ENCODE data around the gene MANSC1. TPM values are rescaled to one million over a fixed set of nuclear protein-coding genes. Genes with fewer than 3 reads are reported as not detected.

MANSC1 gene
- total and polyA plus RNA-seq, 2 experiments from 2014 or later: 8.2 to 12.2 TPM

- no peak overlapping the region for H3K4me2 ChIP-seq (ENCODE audit: unreplicated experiment)
Measured at GRCh38 chr12:12378616-12379015, 28.6 kb upstream of the MANSC1 start.

GRCh38 chr12:12376646-12377448 lies 26.8 kb upstream of the MANSC1 start:
- H3K79me2 ChIP-seq (ENCODE audit: insufficient read depth): 0 out of 2 replicates have a peak, but pooled peaks cover 10% of the 10 kb centered on the region
- WGBS, 2 experiments (ENCODE audit: low coverage in 1 of 2, low lambda C conversion rate in 2 of 2, missing lambda C conversion rate in 2 of 2): 62 to 68% methylated on average over 11 to 12 of the region's 12 CpGs
- H3K27ac ChIP-seq: no peak overlapping the region
- H3K4me1 ChIP-seq (ENCODE audit: insufficient read depth): peaks cover 12% of the 10 kb centered on the region
- in situ Hi-C loops (cut with MboI): loop anchor here (5.0 kb wide), 1 partner anchor 320 kb away; the partner anchor contains the start of gene GPR19
- H3K9me3 ChIP-seq (ENCODE audit: low read depth): no peaks in the 10 kb centered on the region
- H3K9me2 ChIP-seq (ENCODE audit: insufficient read depth): no peaks in the 10 kb centered on the region
- H3K9ac ChIP-seq: no peak overlapping the region
- H3K4me3 ChIP-seq: no peak overlapping the region
- H3K27me3 ChIP-seq (replicated peaks; ENCODE audit: insufficient read depth): no peaks in the 10 kb centered on the region
- no peak overlapping the region for H2AFZ ChIP-seq
- H3K36me3 ChIP-seq (ENCODE audit: low read depth): no peaks in the 10 kb centered on the region
- TF ChIP-seq EZH2phosphoT487 (IDR thresholded peaks at IDR 0.05; ENCODE audit: insufficient read depth, low read depth) (no peak), EZH2 (IDR thresholded peaks at IDR 0.05; ENCODE audit: insufficient read depth, poor library complexity, severe bottlenecking) (no peak)
- no peak overlapping the region for H3K4me2 ChIP-seq (ENCODE audit: unreplicated experiment)
- H4K20me1 ChIP-seq (ENCODE audit: insufficient read depth): no peaks in the 10 kb centered on the region
- H3F3A ChIP-seq (ENCODE audit: insufficient read depth): peaks cover 10% of the 10 kb centered on the region; the same call in 1 of the 2 replicates
- peak; percentile 84 for DNase-seq

More at GRCh38 chr12:12378616-12379015, 28.6 kb upstream of the MANSC1 start:
- H2AFZ ChIP-seq: no peak overlapping the region
- no peaks in the 10 kb centered on the region for H3K9me2 ChIP-seq (ENCODE audit: insufficient read depth)
- H3K4me3 ChIP-seq: no peak overlapping the region
- no peaks in the 10 kb centered on the region for H3K9me3 ChIP-seq (ENCODE audit: low read depth)
- H3K4me1 ChIP-seq (ENCODE audit: insufficient read depth): peaks cover 12% of the 10 kb centered on the region
- in situ Hi-C loops (cut with MboI): loop anchor here (5.0 kb wide), 1 partner anchor 319 kb away; the partner anchor contains the start of gene GPR19
- no peak for DNase-seq
- no peak overlapping the region for H3K9ac ChIP-seq
- peaks cover 10% of the 10 kb centered on the region; the same call in 1 of the 2 replicates for H3F3A ChIP-seq (ENCODE audit: insufficient read depth)
- no peak overlapping the region for H3K27ac ChIP-seq
- no peak for TF ChIP-seq EZH2 (IDR thresholded peaks at IDR 0.05; ENCODE audit: insufficient read depth, poor library complexity, severe bottlenecking)
- no peak for TF ChIP-seq EZH2phosphoT487 (IDR thresholded peaks at IDR 0.05; ENCODE audit: insufficient read depth, low read depth)
- WGBS, 2 experiments (ENCODE audit: low coverage in 1 of 2, low lambda C conversion rate in 2 of 2, missing lambda C conversion rate in 2 of 2): 92 to 94% methylated on average over 2 of the region's 2 CpGs
- H3K79me2 ChIP-seq (ENCODE audit: insufficient read depth): 0 out of 2 replicates have a peak, but pooled peaks cover 12% of the 10 kb centered on the region
- H3K27me3 ChIP-seq (replicated peaks; ENCODE audit: insufficient read depth): no peaks in the 10 kb centered on the region
- no peaks in the 10 kb centered on the region for H3K36me3 ChIP-seq (ENCODE audit: low read depth)
- no peaks in the 10 kb centered on the region for H4K20me1 ChIP-seq (ENCODE audit: insufficient read depth)

- Histone ChIP-seq H3K9me3 (ENCODE audit: low read depth) (no peaks in the 10 kb centered on the region), H4K20me1 (ENCODE audit: insufficient read depth) (no peaks in the 10 kb centered on the region), H3K36me3 (ENCODE audit: low read depth) (no peaks in the 10 kb centered on the region), H3K4me1 (ENCODE audit: insufficient read depth) (peaks cover 4% of the 10 kb centered on the region; the same call in 1 of the 2 replicates), H3K4me3 (no peak overlapping the region), H3K4me2 (ENCODE audit: unreplicated experiment) (no peak overlapping the region), H3K27ac (no peak overlapping the region), H3K79me2 (ENCODE audit: insufficient read depth) (peaks cover 21% of the 10 kb centered on the region), H3F3A (ENCODE audit: insufficient read depth) (no peaks in the 10 kb centered on the region), H3K9ac (no peak overlapping the region), H2AFZ (no peak overlapping the region), H3K27me3 (replicated peaks; ENCODE audit: insufficient read depth) (no peaks in the 10 kb centered on the region), H3K9me2 (ENCODE audit: insufficient read depth) (no peaks in the 10 kb centered on the region)
- no peak for TF ChIP-seq EZH2 (IDR thresholded peaks at IDR 0.05; ENCODE audit: insufficient read depth, poor library complexity, severe bottlenecking)
- no peak for TF ChIP-seq EZH2phosphoT487 (IDR thresholded peaks at IDR 0.05; ENCODE audit: insufficient read depth, low read depth)
- in situ Hi-C loops (cut with MboI): no loop called here
- 85 to 86% methylated on average over 4 of the region's 4 CpGs for WGBS, 2 experiments (ENCODE audit: low coverage in 1 of 2, low lambda C conversion rate in 2 of 2, missing lambda C conversion rate in 2 of 2)
- DNase-seq: no peak
Measured at GRCh38 chr12:12372946-12373722, 23.1 kb upstream of the MANSC1 start.

- H3K9ac ChIP-seq: no peak overlapping the region
- 71 to 74% methylated on average over 4 of the region's 4 CpGs for WGBS, 2 experiments (ENCODE audit: low coverage in 1 of 2, low lambda C conversion rate in 2 of 2, missing lambda C conversion rate in 2 of 2)
- H3K4me2 ChIP-seq (ENCODE audit: unreplicated experiment): no peak overlapping the region
- H4K20me1 ChIP-seq (ENCODE audit: insufficient read depth): no peaks in the 10 kb centered on the region
- in situ Hi-C loops (cut with MboI): no loop called here
- H3K27ac ChIP-seq: no peak overlapping the region
- H3K36me3 ChIP-seq (ENCODE audit: low read depth): no peaks in the 10 kb centered on the region
- H2AFZ ChIP-seq: no peak overlapping the region
- no peaks in the 10 kb centered on the region for H3F3A ChIP-seq (ENCODE audit: insufficient read depth)
- H3K9me2 ChIP-seq (ENCODE audit: insufficient read depth): no peaks in the 10 kb centered on the region
- no peaks in the 10 kb centered on the region for H3K9me3 ChIP-seq (ENCODE audit: low read depth)
- peaks cover 10% of the 10 kb centered on the region; the same call in 1 of the 2 replicates for H3K4me1 ChIP-seq (ENCODE audit: insufficient read depth)
- no peak for DNase-seq
- H3K4me3 ChIP-seq: no peak overlapping the region
- TF ChIP-seq EZH2 (IDR thresholded peaks at IDR 0.05; ENCODE audit: insufficient read depth, poor library complexity, severe bottlenecking) (no peak), EZH2phosphoT487 (IDR thresholded peaks at IDR 0.05; ENCODE audit: insufficient read depth, low read depth) (no peak)
- no peaks in the 10 kb centered on the region for H3K27me3 ChIP-seq (replicated peaks; ENCODE audit: insufficient read depth)
- H3K79me2 ChIP-seq (ENCODE audit: insufficient read depth): peaks cover 22% of the 10 kb centered on the region
Measured at GRCh38 chr12:12367482-12367998, 17.5 kb upstream of the MANSC1 start.

Data from GM23248 (cell line).